HG02981 (cell line): ENCODE data around the gene CPNE7.
"Not testable (repeated sequence)": the region's sequence is repeated elsewhere in the genome, so short reads cannot be mapped to it uniquely, and the experiment has no call there.

Experiments
- ATAC-seq: cut with Tn5 transposase; IDR thresholded peaks from one replicate; pipeline ENCODE4 v1.9.1; 2021; ENCODE audit warnings: mild to moderate bottlenecking, moderate library complexity; ENCODE audit not compliant: unreplicated experiment

Gene CPNE7

GRCh38 chr16:89621136-89621697 is 45.7 kb downstream of the CPNE7 start:
- ATAC-seq: no peak

GRCh38 chr16:89621698-89622409 is 46.3 kb downstream of the CPNE7 start:
- no peak for ATAC-seq

- ATAC-seq: no peak
These were observed 48.1 kb downstream of the CPNE7 start for GRCh38 chr16:89623511-89624261.

- no peak for ATAC-seq
These were observed 49.5 kb downstream of the CPNE7 start for GRCh38 chr16:89624777-89625761.

GRCh38 chr16:89629827-89630610 is 54.5 kb downstream of the CPNE7 start:
- ATAC-seq: no peak

GRCh38 chr16:89633064-89633631 is 57.6 kb downstream of the CPNE7 start:
- ATAC-seq: no peak

GRCh38 chr16:89634463-89635385 is 59.2 kb downstream of the CPNE7 start:
- ATAC-seq: not testable (repeated sequence)

GRCh38 chr16:89636663-89637062 is 61.1 kb downstream of the CPNE7 start:
- ATAC-seq: no peak

- ATAC-seq: no peak
These were observed 61.8 kb downstream of the CPNE7 start for GRCh38 chr16:89637379-89637778.

GRCh38 chr16:89638455-89638854 is 62.9 kb downstream of the CPNE7 start:
- ATAC-seq: no peak

- ATAC-seq: no peak
These were observed 63.8 kb downstream of the CPNE7 start for GRCh38 chr16:89639385-89639784.

GRCh38 chr16:89641458-89642119 is 66.0 kb downstream of the CPNE7 start:
- ATAC-seq: no peak

GRCh38 chr16:89642574-89642973 is 67.0 kb downstream of the CPNE7 start:
- ATAC-seq: no peak

- ATAC-seq: no peak
These were observed 68.3 kb downstream of the CPNE7 start for GRCh38 chr16:89643769-89644300.

- no peak for ATAC-seq
These were observed 69.6 kb downstream of the CPNE7 start for GRCh38 chr16:89645122-89645521.

GRCh38 chr16:89646270-89646669 is 70.7 kb downstream of the CPNE7 start:
- ATAC-seq: no peak
